T-cell (primary cell): Measurements from ENCODE around the gene TRIM15. TPM values are rescaled to one million over a fixed set of nuclear protein-coding genes. Genes with fewer than 3 reads are reported as not detected.
A peak's percentile ranks its signal among the peaks of the same experiment; 100 is the strongest.

Experiments
- ATAC-seq, 4 experiments: fragments of 200-7000 bp in 3 of 4; fragments of 150-1000 bp in 1 of 4; cut with Tn5 transposase; replicated peaks in 1 of 4; 1 replicate in 3 of 4; 2 replicates in 1 of 4; pipeline ENCODE4 v1.10.0; 2021; ENCODE audit warnings: moderate library complexity in 3 of 4, mild to moderate bottlenecking in 2 of 4, moderate number of reproducible peaks in 1 of 4
- CTCF ChIA-PET, 2 donors: fragments of 300-600 bp; sonication (Branson Sonifier 250); formaldehyde crosslinking; loops; one replicate each; lab custom pipeline; 2022; ENCODE audit warnings: antibody characterized with exemption in 2 of 2; lab: Charles Lee
- POLR2A ChIA-PET, 2 donors: fragments of 300-600 bp; sonication (Branson Sonifier 250); formaldehyde crosslinking; loops; one replicate each; lab custom pipeline; 2022; ENCODE audit warnings: antibody characterized with exemption in 2 of 2; lab: Charles Lee
- DNase-seq, 35 experiments: peaks; one replicate each; pipeline versions ENCODE4 v3.0.0 to v3.0.0-alpha.2; 2013 to 2023
- H3K27ac ChIP-seq: one replicate; pipeline ENCODE4 v1.5.1; 2013; ENCODE audit warnings: low read length
- H3K27me3 ChIP-seq, 2 experiments: replicated peaks in 1 of 2; 1 replicate in 1 of 2; 2 replicates in 1 of 2; pipeline versions ENCODE4 v1.6.1 to v1.7.0; 2013; ENCODE audit warnings: low read length in 1 of 2, mixed read lengths in 1 of 2; ENCODE audit not compliant: control insufficient read depth in 2 of 2, insufficient read depth in 2 of 2; ENCODE audit errors: extremely low read depth in 1 of 2
- H3K36me3 ChIP-seq, 2 donors: 1 replicate in 1 of 2; 2 replicates in 1 of 2; pipeline versions ENCODE4 v1.6.1 to v1.7.0; 2013; ENCODE audit warnings: low read length in 1 of 2; ENCODE audit not compliant: control insufficient read depth in 2 of 2, insufficient read depth in 1 of 2; ENCODE audit errors: extremely low read depth in 1 of 2
- H3K4me1 ChIP-seq, 2 experiments: 1 replicate in 1 of 2; 2 replicates in 1 of 2; pipeline versions ENCODE4 v1.6.1 to v1.7.0; 2013; ENCODE audit warnings: low read length in 2 of 2, mixed read lengths in 1 of 2; ENCODE audit not compliant: insufficient read depth in 2 of 2, control insufficient read depth in 1 of 2; ENCODE audit errors: extremely low read depth in 1 of 2
- H3K4me3 ChIP-seq, 2 donors: 1 replicate in 1 of 2; 2 replicates in 1 of 2; pipeline versions ENCODE4 v1.5.1 to v1.7.0; 2013; ENCODE audit warnings: mild to moderate bottlenecking in 2 of 2, low read length in 1 of 2, moderate library complexity in 1 of 2; ENCODE audit not compliant: control insufficient read depth in 1 of 2; ENCODE audit errors: extremely low read depth in 1 of 2
- H3K9me3 ChIP-seq: 2 replicates; pipeline ENCODE4 v1.7.0; 2013
- H3K27ac Mint-ChIP-seq, 2 donors: one replicate each; pipeline ENCODE4 v1.8.0; 2020 to 2021; ENCODE audit warnings: mild to moderate bottlenecking in 2 of 2, mixed read lengths in 2 of 2
- H3K27me3 Mint-ChIP-seq, 2 donors: one replicate each; pipeline ENCODE4 v1.8.0; 2021 to 2022; ENCODE audit warnings: mixed read lengths in 2 of 2
- H3K36me3 Mint-ChIP-seq: one replicate; pipeline ENCODE4 v1.8.0; 2021; ENCODE audit warnings: mixed read lengths
- H3K4me1 Mint-ChIP-seq, 3 donors: one replicate each; pipeline ENCODE4 v1.8.0; 2020 to 2022; ENCODE audit warnings: mixed read lengths in 3 of 3, mild to moderate bottlenecking in 1 of 3
- H3K4me3 Mint-ChIP-seq, 3 donors: one replicate each; pipeline ENCODE4 v1.8.0; 2020 to 2022; ENCODE audit warnings: mild to moderate bottlenecking in 3 of 3, mixed read lengths in 3 of 3, moderate library complexity in 3 of 3
- H3K9me3 Mint-ChIP-seq, 3 donors: one replicate each; pipeline ENCODE4 v1.8.0; 2020 to 2022; ENCODE audit warnings: mixed read lengths in 3 of 3
- WGBS: methylation state at CpG from one replicate; pipeline ENCODE4 v1.1.5; 2013; ENCODE audit warnings: missing lambda C conversion rate; ENCODE audit not compliant: insufficient coverage; 5-methylcytosine and 5-hydroxymethylcytosine counted together
- total RNA-seq, 35 experiments: library from RNA in 6 of 35; stranded (reverse) in 6 of 35; fragments of 120-200 nt in 1 of 35; gene quantifications; one replicate each; pipeline versions ENCODE4 v1.2.1 to v1.2.4 and lab custom pipeline; 2013 to 2026

Gene TRIM15
- total RNA-seq, 5 donors from 2014 or later (not counting 1 experiment from before 2014, with no cell fraction given), result not detected

DNA sequence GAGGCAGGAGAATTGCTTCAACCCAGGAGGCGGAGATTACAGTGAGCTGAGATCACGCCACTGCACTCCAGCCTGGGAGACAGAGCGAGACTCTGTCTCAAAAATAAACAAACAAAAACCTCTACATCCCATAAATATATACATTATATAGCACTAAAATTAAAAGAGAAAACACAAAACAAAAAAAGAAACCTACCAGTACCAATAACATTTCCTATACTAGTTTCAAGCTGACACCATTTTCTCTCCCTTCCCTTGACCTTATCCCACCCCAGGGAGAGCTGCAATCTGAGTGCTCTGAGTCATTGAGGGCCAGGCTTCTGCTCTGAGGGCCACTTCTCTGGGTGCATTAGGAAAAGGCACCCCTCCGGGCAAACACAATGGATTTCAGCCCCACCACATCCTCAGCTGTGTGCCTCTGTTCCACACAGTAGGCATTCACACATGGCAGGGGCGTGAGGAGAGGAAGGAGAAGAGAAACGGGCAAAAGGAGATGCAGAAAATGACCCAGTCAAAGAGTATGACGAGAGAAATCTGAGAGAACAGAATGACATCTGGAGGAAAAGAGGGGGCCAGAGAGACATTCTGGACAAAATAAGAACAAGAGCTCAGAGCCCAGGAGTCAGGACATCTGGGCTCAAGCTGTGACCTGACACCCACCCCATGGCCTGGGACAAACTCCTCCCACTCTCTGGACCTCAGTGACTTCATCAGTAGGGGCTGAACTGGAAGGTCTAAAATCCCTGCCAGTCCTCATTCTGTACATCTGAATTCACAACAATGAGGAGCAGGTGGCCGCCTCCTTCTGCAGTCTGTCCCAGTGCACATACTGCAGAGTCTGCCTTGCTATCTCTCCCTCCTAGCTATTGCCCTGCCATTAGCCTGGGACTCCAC, 31.7 kb downstream of the TRIM15 start:
- H3K36me3 Mint-ChIP-seq, result peaks cover 61% of the 10 kb centered on the region
- no peaks in the 10 kb centered on the region for H3K9me3 Mint-ChIP-seq
- no peaks in the 10 kb centered on the region for H3K27me3 Mint-ChIP-seq
- POLR2A ChIA-PET, result no interaction called here
- DNase-seq (no peak), ATAC-seq (no peak)
- 90% methylated on average over 4 of the region's 8 CpGs for WGBS
- H3K27me3 ChIP-seq, result no peaks in the 10 kb centered on the region
- H3K4me1 Mint-ChIP-seq, result peaks cover 0 to 9% (median 7%) of the 10 kb centered on the region in 3 donors
- peaks cover 19 to 76% of the 10 kb centered on the region in 2 donors for H3K36me3 ChIP-seq
- H3K27ac Mint-ChIP-seq, result peak overlapping the region in 1 of 2 donors; percentile 2
- H3K9me3 ChIP-seq, result no peaks in the 10 kb centered on the region
- no peak overlapping the region for H3K4me3 Mint-ChIP-seq
- no peak overlapping the region for H3K4me3 ChIP-seq
- CTCF ChIA-PET, result no interaction called here
- H3K4me1 ChIP-seq, result peaks cover 0 to 3% of the 10 kb centered on the region in 2 experiments
- no peak overlapping the region for H3K27ac ChIP-seq

DNA sequence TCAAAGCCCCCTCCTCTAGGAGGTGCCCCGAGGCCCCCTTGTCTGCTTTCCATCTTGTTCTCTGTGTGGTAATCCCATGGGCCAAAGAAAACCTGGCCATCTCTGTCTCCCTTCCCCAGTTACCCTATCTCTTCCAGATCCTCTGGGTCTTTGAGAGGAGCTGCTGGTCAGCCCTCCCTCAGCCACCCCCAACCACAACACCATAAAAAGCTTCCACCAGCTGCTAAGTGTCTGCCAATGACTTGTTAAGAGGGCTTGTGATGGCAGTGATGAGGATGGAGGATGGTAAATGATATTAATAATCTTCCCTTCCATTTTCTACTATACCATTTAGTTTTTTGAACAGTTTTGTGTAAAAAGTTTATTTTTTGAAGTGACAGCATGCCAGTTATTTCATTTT, 32.6 kb downstream of the TRIM15 start:
- DNase-seq (no peak), ATAC-seq (no peak)
- H3K4me1 Mint-ChIP-seq, result peaks cover 7 to 15% (median 14%) of the 10 kb centered on the region in 3 donors
- peaks cover 61% of the 10 kb centered on the region for H3K36me3 Mint-ChIP-seq
- WGBS, result no CpG with 5 or more reads among the region's 1 CpG
- H3K4me3 Mint-ChIP-seq, result no peak overlapping the region
- CTCF ChIA-PET, result interaction anchor here in 1 of 2 donors (0.6 to 1.1 kb wide), 2 partner anchors 17 kb away, joined by 3 to 4 read pairs; partner anchors contain the start of gene TRIM26
- H3K36me3 ChIP-seq, result peaks cover 15 to 75% of the 10 kb centered on the region in 2 donors
- H3K27ac Mint-ChIP-seq, result no peak overlapping the region
- no peak overlapping the region for H3K27ac ChIP-seq
- no peak overlapping the region for H3K4me3 ChIP-seq
- no peaks in the 10 kb centered on the region for H3K9me3 Mint-ChIP-seq
- H3K27me3 ChIP-seq, result no peaks in the 10 kb centered on the region
- POLR2A ChIA-PET, result no interaction called here
- H3K27me3 Mint-ChIP-seq, result no peaks in the 10 kb centered on the region
- H3K9me3 ChIP-seq, result no peaks in the 10 kb centered on the region
- H3K4me1 ChIP-seq, result peaks cover 0 to 5% of the 10 kb centered on the region in 2 experiments

- Histone ChIP-seq H3K4me1 (peaks cover 0 to 5% of the 10 kb centered on the region in 2 experiments), H3K9me3 (no peaks in the 10 kb centered on the region), H3K36me3 (peaks cover 15 to 75% of the 10 kb centered on the region in 2 donors), H3K27me3 (no peaks in the 10 kb centered on the region), H3K27ac (no peak overlapping the region), H3K4me3 (no peak overlapping the region)
- H3K27ac Mint-ChIP-seq, result no peak overlapping the region
- WGBS, result 94% methylated on average over 10 of the region's 12 CpGs
- peaks cover 11 to 19% (median 18%) of the 10 kb centered on the region in 3 donors for H3K4me1 Mint-ChIP-seq
- no peak overlapping the region for H3K4me3 Mint-ChIP-seq
- H3K9me3 Mint-ChIP-seq, result no peaks in the 10 kb centered on the region
- CTCF ChIA-PET, result interaction anchor here in 1 of 2 donors (0.6 to 1.1 kb wide), 2 partner anchors 17 kb away, joined by 3 to 4 read pairs; partner anchors contain the start of gene TRIM26
- peaks cover 58% of the 10 kb centered on the region for H3K36me3 Mint-ChIP-seq
- DNase-seq (no peak), ATAC-seq (no peak)
- H3K27me3 Mint-ChIP-seq, result no peaks in the 10 kb centered on the region
- POLR2A ChIA-PET, result no interaction called here
Observed at GRCh38 chr6:30196376-30196775, 33.0 kb downstream of the TRIM15 start.

DNA sequence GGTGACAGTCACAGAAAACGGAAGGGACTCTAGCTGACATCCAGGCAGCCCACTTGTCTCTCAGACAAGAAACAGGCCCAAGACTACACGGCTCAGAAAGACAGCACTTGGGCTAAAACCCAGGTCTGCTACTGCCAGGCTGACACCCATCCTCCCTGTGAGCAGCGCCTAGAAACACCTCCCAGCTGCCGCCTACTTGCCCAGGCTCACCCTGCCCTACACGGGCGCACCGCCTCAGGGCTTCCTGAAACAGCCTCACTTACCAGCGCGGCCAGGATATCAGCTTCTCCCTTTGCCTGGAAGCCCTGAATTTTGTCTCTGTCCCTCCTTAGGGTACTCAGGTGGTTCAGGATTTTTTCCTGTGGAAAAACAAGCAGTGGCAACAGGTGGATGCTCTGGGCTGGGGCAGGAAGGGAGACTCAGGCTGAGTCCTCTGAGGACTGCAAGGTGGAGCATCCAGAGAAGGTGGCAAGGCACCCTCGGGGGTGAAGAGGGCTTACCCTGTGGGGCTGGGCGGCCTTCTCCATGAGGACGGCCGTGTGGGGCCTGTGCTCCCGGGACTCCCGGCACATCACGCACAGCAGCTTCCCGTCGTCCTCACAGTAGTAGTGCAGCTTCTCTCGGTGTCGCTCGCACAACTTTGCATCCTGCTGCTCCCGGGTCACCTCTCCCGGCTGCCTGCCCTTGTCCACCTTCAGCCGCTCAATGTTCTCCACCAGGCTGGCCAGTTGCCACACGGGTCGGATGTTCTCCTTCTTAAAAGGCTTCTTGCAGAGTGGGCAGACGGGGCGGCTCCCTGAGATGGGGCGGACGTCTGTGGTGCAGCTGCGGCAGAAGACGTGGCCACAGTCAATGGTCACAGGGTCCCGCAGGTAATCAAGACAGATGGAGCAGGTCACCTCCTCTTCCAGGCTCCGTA, 35.1 kb downstream of the TRIM15 start:
- Histone ChIP-seq H3K27ac (no peak overlapping the region), H3K36me3 (peaks cover 15 to 69% of the 10 kb centered on the region in 2 donors), H3K4me3 (no peak overlapping the region), H3K9me3 (no peaks in the 10 kb centered on the region), H3K27me3 (no peaks in the 10 kb centered on the region), H3K4me1 (peaks cover 0 to 5% of the 10 kb centered on the region in 2 experiments)
- no peak overlapping the region for H3K27ac Mint-ChIP-seq
- H3K27me3 Mint-ChIP-seq, result no peaks in the 10 kb centered on the region
- ChIA-PET CTCF (interaction anchor here in 1 of 2 donors (0.5 kb wide), 1 partner anchor 95 kb away, joined by 4 read pairs; no protein-coding TSS in a partner anchor), POLR2A (no interaction called here)
- 98% methylated on average over 32 of the region's 34 CpGs for WGBS
- H3K36me3 Mint-ChIP-seq, result peaks cover 60% of the 10 kb centered on the region
- ATAC-seq, result no peak
- no peaks in the 10 kb centered on the region for H3K9me3 Mint-ChIP-seq
- peaks cover 25 to 35% (median 34%) of the 10 kb centered on the region in 3 donors for H3K4me1 Mint-ChIP-seq
- no peak for DNase-seq
- H3K4me3 Mint-ChIP-seq, result peak overlapping the region in 1 of 3 donors; percentile 21

DNA sequence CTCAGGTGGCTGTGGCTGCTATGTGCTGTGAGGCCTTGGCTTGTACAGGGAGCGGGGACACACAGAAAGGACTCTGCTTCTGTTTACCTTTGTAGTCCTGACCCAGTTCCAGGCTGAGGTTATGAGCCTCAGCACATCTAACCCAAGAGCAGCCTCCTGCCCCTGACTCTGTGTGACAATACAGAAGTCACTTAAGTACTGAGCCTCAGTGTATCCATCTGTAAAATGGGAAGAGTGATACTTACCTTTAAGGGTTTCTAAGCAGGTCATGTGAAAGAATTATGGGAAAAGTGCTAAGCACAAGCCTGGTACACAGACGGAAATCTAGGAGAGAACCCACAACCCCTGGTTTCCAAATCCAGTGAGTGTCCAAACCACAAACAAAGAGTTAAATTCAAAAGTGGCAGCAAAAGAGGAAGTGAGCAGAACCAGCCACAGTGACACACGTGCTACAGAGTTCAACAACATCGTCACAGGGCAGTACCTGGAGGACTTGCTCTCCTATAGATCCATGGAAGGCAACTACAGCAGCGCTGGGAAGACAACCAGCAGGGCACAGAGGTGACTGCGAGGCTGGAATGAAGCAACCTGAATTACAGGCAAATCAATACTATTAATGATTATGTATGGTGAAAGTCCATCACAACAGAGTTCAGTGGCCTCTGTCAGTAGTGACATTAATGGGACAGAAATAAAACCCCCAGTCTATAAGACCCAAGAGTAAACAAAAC, 37.4 kb downstream of the TRIM15 start:
- peak overlapping the region in 1 of 2 donors; percentile 28 for H3K27ac Mint-ChIP-seq
- Histone ChIP-seq H3K27ac (no peak overlapping the region), H3K36me3 (peaks cover 8 to 70% of the 10 kb centered on the region in 2 donors), H3K27me3 (no peaks in the 10 kb centered on the region), H3K4me1 (peaks cover 0 to 9% of the 10 kb centered on the region in 2 experiments), H3K4me3 (no peak overlapping the region), H3K9me3 (no peaks in the 10 kb centered on the region)
- no peak for ATAC-seq
- WGBS, result 68% methylated on average over 3 of the region's 6 CpGs
- H3K9me3 Mint-ChIP-seq, result no peaks in the 10 kb centered on the region
- peaks cover 44 to 52% (median 52%) of the 10 kb centered on the region in 3 donors for H3K4me1 Mint-ChIP-seq
- ChIA-PET POLR2A (no interaction called here), CTCF (no interaction called here)
- no peak overlapping the region for H3K4me3 Mint-ChIP-seq
- no peaks in the 10 kb centered on the region for H3K27me3 Mint-ChIP-seq
- H3K36me3 Mint-ChIP-seq, result peaks cover 56% of the 10 kb centered on the region
- DNase-seq, result no peak
